ENCODE measurements around the gene DOC2B. TPM values are rescaled to one million over a fixed set of nuclear protein-coding genes. Genes with fewer than 3 reads are reported as not detected.
"Not testable (repeated sequence)": the region's sequence is repeated elsewhere in the genome, so short reads cannot be mapped to it uniquely, and the experiment has no call there.

Gene DOC2B
- total RNA-seq, 2 donors from 2014 or later, result 0.18 to 0.40 TPM

- H3K36me3 Mint-ChIP-seq (ENCODE audit: low read depth); H3K4me3 Mint-ChIP-seq; H3K27me3 Mint-ChIP-seq; H3K9me3 ChIP-seq (ENCODE audit: control insufficient read depth, low read length, poor library complexity, severe bottlenecking); H3K4me1 Mint-ChIP-seq; H3K27ac Mint-ChIP-seq: not testable (repeated sequence)
- peak; percentile 85 for ATAC-seq
- peak; percentile 47 to 63 (median 62) for DNase-seq
These were observed 44.9 kb downstream of the DOC2B start for GRCh38 chr17:136531-136930.

- DNase-seq; H3K36me3 Mint-ChIP-seq (ENCODE audit: low read depth); H3K4me1 Mint-ChIP-seq; H3K9me3 ChIP-seq (ENCODE audit: control insufficient read depth, low read length, poor library complexity, severe bottlenecking); H3K27ac Mint-ChIP-seq; H3K27me3 Mint-ChIP-seq; H3K4me3 Mint-ChIP-seq: not testable (repeated sequence)
- peak; percentile 63 for ATAC-seq
These were observed 45.6 kb downstream of the DOC2B start for GRCh38 chr17:135895-136294.

GRCh38 chr17:135022-135421, 46.4 kb downstream of the DOC2B start:
- not testable (repeated sequence) for H3K9me3 ChIP-seq (ENCODE audit: control insufficient read depth, low read length, poor library complexity, severe bottlenecking); DNase-seq; H3K4me3 Mint-ChIP-seq; H3K36me3 Mint-ChIP-seq (ENCODE audit: low read depth); H3K4me1 Mint-ChIP-seq; H3K27me3 Mint-ChIP-seq; H3K27ac Mint-ChIP-seq; ATAC-seq

- not testable (repeated sequence) for H3K27me3 Mint-ChIP-seq; H3K9me3 ChIP-seq (ENCODE audit: control insufficient read depth, low read length, poor library complexity, severe bottlenecking); H3K4me1 Mint-ChIP-seq; H3K36me3 Mint-ChIP-seq (ENCODE audit: low read depth); H3K4me3 Mint-ChIP-seq; H3K27ac Mint-ChIP-seq
- ATAC-seq (peak; percentile 67), DNase-seq (peak in 1 of 3 donors; percentile 38)
These were observed 47.1 kb downstream of the DOC2B start for GRCh38 chr17:134332-134785.

GRCh38 chr17:133932-134331, 47.5 kb downstream of the DOC2B start:
- H3K9me3 ChIP-seq (ENCODE audit: control insufficient read depth, low read length, poor library complexity, severe bottlenecking); ATAC-seq; H3K4me1 Mint-ChIP-seq; DNase-seq; H3K4me3 Mint-ChIP-seq; H3K36me3 Mint-ChIP-seq (ENCODE audit: low read depth); H3K27me3 Mint-ChIP-seq; H3K27ac Mint-ChIP-seq: not testable (repeated sequence)

- not testable (repeated sequence) for H3K4me3 Mint-ChIP-seq; H3K27me3 Mint-ChIP-seq; H3K4me1 Mint-ChIP-seq; H3K36me3 Mint-ChIP-seq (ENCODE audit: low read depth); H3K9me3 ChIP-seq (ENCODE audit: control insufficient read depth, low read length, poor library complexity, severe bottlenecking); ATAC-seq; H3K27ac Mint-ChIP-seq
- peak in 1 of 3 donors; percentile 60 for DNase-seq
These were observed 63.0 kb downstream of the DOC2B start for GRCh38 chr17:118339-118917.

GRCh38 chr17:113111-113510, 68.3 kb downstream of the DOC2B start:
- H3K4me3 Mint-ChIP-seq; DNase-seq; H3K27ac Mint-ChIP-seq; H3K27me3 Mint-ChIP-seq; ATAC-seq; H3K4me1 Mint-ChIP-seq; H3K9me3 ChIP-seq (ENCODE audit: control insufficient read depth, low read length, poor library complexity, severe bottlenecking); H3K36me3 Mint-ChIP-seq (ENCODE audit: low read depth): not testable (repeated sequence)

Other genes with a start within 250 kb of the DOC2B start
- gene SCGB1C2, start 44.1 kb downstream of the DOC2B start, total RNA-seq, result not detected
- 1 to 10 TPM; 1.3 to 3.5 TPM for gene RPH3AL, start 171.2 kb upstream of the DOC2B start, total RNA-seq